GM21515 (cell line): Measurements from ENCODE around the gene OBSCN.

ENCODE experiments used
- ATAC-seq: cut with Tn5 transposase; IDR thresholded peaks from one replicate; pipeline ENCODE4 v1.9.1; 2021; ENCODE audit not compliant: unreplicated experiment

Gene OBSCN

GRCh38 chr1:228363686-228364067, 155.8 kb downstream of the OBSCN start:
- ATAC-seq, result no peak

GRCh38 chr1:228364068-228364705, 156.3 kb downstream of the OBSCN start:
- ATAC-seq, result no peak

- no peak for ATAC-seq
Observed at GRCh38 chr1:228364706-228365213, 156.9 kb downstream of the OBSCN start.

GRCh38 chr1:228365271-228366061, 157.6 kb downstream of the OBSCN start:
- ATAC-seq, result no peak

GRCh38 chr1:228366062-228366865, 158.4 kb downstream of the OBSCN start:
- ATAC-seq, result no peak

GRCh38 chr1:228366866-228367741, 159.3 kb downstream of the OBSCN start:
- no peak for ATAC-seq

- ATAC-seq, result no peak
Observed at GRCh38 chr1:228367798-228368791, 160.3 kb downstream of the OBSCN start.

GRCh38 chr1:228368801-228369607, 161.2 kb downstream of the OBSCN start:
- ATAC-seq, result no peak

- no peak for ATAC-seq
Observed at GRCh38 chr1:228369608-228370438, 162.0 kb downstream of the OBSCN start.

GRCh38 chr1:228370439-228370940, 162.6 kb downstream of the OBSCN start:
- no peak for ATAC-seq

GRCh38 chr1:228370941-228371740, 163.3 kb downstream of the OBSCN start:
- ATAC-seq, result no peak

- ATAC-seq, result no peak
Observed at GRCh38 chr1:228371741-228372182, 163.9 kb downstream of the OBSCN start.

- ATAC-seq, result no peak
Observed at GRCh38 chr1:228372183-228373003, 164.5 kb downstream of the OBSCN start.

- no peak for ATAC-seq
Observed at GRCh38 chr1:228373004-228373680, 165.3 kb downstream of the OBSCN start.
